ENCODE data around the gene PHEX.

Gene PHEX

GRCh38 chrX:22033818-22034217, 1.7 kb downstream of the PHEX start:
- no peaks in the 10 kb centered on the region for H4K20me1 ChIP-seq (ENCODE audit: insufficient read depth, low read length)
- no peaks in the 10 kb centered on the region for H3K9me3 ChIP-seq (replicated peaks; ENCODE audit: insufficient read depth, low read length)
- no peak overlapping the region for H3K9ac ChIP-seq (ENCODE audit: low read length)
- H2AFZ ChIP-seq (ENCODE audit: low read length), result no peak overlapping the region
- no peaks in the 10 kb centered on the region for H3K9me2 ChIP-seq (replicated peaks; ENCODE audit: insufficient read depth, low read length)
- no peaks in the 10 kb centered on the region for H3K36me3 ChIP-seq (replicated peaks; ENCODE audit: insufficient read depth, low read length)
- no peak for TF ChIP-seq CTCF (IDR thresholded peaks at IDR 0.05; ENCODE audit: low read length)
- TF ChIP-seq EZH2 (optimal IDR thresholded peaks at IDR 0.05; ENCODE audit: low read depth, low read length), result no peak
- no peak for TF ChIP-seq EZH2phosphoT487 (IDR thresholded peaks at IDR 0.05; ENCODE audit: low read length)
- H3K27me3 ChIP-seq (replicated peaks; ENCODE audit: insufficient read depth, low read length), result no peaks in the 10 kb centered on the region
- H3K4me2 ChIP-seq (ENCODE audit: low read depth, low read length), result no peak overlapping the region
- no peak overlapping the region for H3K4me3 ChIP-seq (ENCODE audit: low read length)
- DNase-seq, result no peak
- H3K27ac ChIP-seq (ENCODE audit: low read length), result no peak overlapping the region
- H3K79me2 ChIP-seq (ENCODE audit: low read length), result no peaks in the 10 kb centered on the region
- no peaks in the 10 kb centered on the region for H3F3A ChIP-seq (ENCODE audit: insufficient read depth, low read length)
- H3K4me1 ChIP-seq (ENCODE audit: low read length), result no peaks in the 10 kb centered on the region

GRCh38 chrX:22035236-22035635, 3.1 kb downstream of the PHEX start:
- TF ChIP-seq EZH2phosphoT487 (IDR thresholded peaks at IDR 0.05; ENCODE audit: low read length) (no peak), EZH2 (optimal IDR thresholded peaks at IDR 0.05; ENCODE audit: low read depth, low read length) (no peak), CTCF (IDR thresholded peaks at IDR 0.05; ENCODE audit: low read length) (no peak)
- no peaks in the 10 kb centered on the region for H3K9me3 ChIP-seq (replicated peaks; ENCODE audit: insufficient read depth, low read length)
- DNase-seq, result no peak

GRCh38 chrX:22037225-22037624, 5.1 kb downstream of the PHEX start:
- TF ChIP-seq EZH2 (optimal IDR thresholded peaks at IDR 0.05; ENCODE audit: low read depth, low read length) (no peak), EZH2phosphoT487 (IDR thresholded peaks at IDR 0.05; ENCODE audit: low read length) (no peak), CTCF (IDR thresholded peaks at IDR 0.05; ENCODE audit: low read length) (no peak)
- no peak overlapping the region for H3K4me3 ChIP-seq (ENCODE audit: low read length)

More at GRCh38 chrX:22035236-22035635, 3.1 kb downstream of the PHEX start:
- Histone ChIP-seq H3K36me3 (replicated peaks; ENCODE audit: insufficient read depth, low read length) (no peaks in the 10 kb centered on the region), H4K20me1 (ENCODE audit: insufficient read depth, low read length) (no peaks in the 10 kb centered on the region), H3K4me1 (ENCODE audit: low read length) (no peaks in the 10 kb centered on the region), H3K4me3 (ENCODE audit: low read length) (no peak overlapping the region), H3K79me2 (ENCODE audit: low read length) (no peaks in the 10 kb centered on the region), H3K27ac (ENCODE audit: low read length) (no peak overlapping the region), H3K4me2 (ENCODE audit: low read depth, low read length) (no peak overlapping the region), H3F3A (ENCODE audit: insufficient read depth, low read length) (no peaks in the 10 kb centered on the region), H2AFZ (ENCODE audit: low read length) (no peak overlapping the region), H3K27me3 (replicated peaks; ENCODE audit: insufficient read depth, low read length) (no peaks in the 10 kb centered on the region), H3K9me2 (replicated peaks; ENCODE audit: insufficient read depth, low read length) (no peaks in the 10 kb centered on the region), H3K9ac (ENCODE audit: low read length) (no peak overlapping the region)

More at GRCh38 chrX:22037225-22037624, 5.1 kb downstream of the PHEX start:
- no peaks in the 10 kb centered on the region for H3K9me3 ChIP-seq (replicated peaks; ENCODE audit: insufficient read depth, low read length)
- no peaks in the 10 kb centered on the region for H3K79me2 ChIP-seq (ENCODE audit: low read length)
- H2AFZ ChIP-seq (ENCODE audit: low read length), result no peak overlapping the region
- H3K9me2 ChIP-seq (replicated peaks; ENCODE audit: insufficient read depth, low read length), result no peaks in the 10 kb centered on the region
- H3K4me2 ChIP-seq (ENCODE audit: low read depth, low read length), result no peak overlapping the region
- no peaks in the 10 kb centered on the region for H4K20me1 ChIP-seq (ENCODE audit: insufficient read depth, low read length)
- no peak for DNase-seq
- H3K9ac ChIP-seq (ENCODE audit: low read length), result no peak overlapping the region
- no peaks in the 10 kb centered on the region for H3K4me1 ChIP-seq (ENCODE audit: low read length)
- no peaks in the 10 kb centered on the region for H3F3A ChIP-seq (ENCODE audit: insufficient read depth, low read length)
- no peaks in the 10 kb centered on the region for H3K36me3 ChIP-seq (replicated peaks; ENCODE audit: insufficient read depth, low read length)
- H3K27me3 ChIP-seq (replicated peaks; ENCODE audit: insufficient read depth, low read length), result no peaks in the 10 kb centered on the region
- no peak overlapping the region for H3K27ac ChIP-seq (ENCODE audit: low read length)

All from MM.1S (cell line).